Stomach (tissue), 9 donors: ENCODE measurements around the gene LTO1. TPM values are rescaled to one million over a fixed set of nuclear protein-coding genes. Genes with fewer than 3 reads are reported as not detected.

Experiments used
- DNase-seq, 2 donors: peaks; one replicate each; pipeline versions ENCODE4 v3.0.0 to v3.0.0-alpha.2; 2013 to 2019
- H3K27ac ChIP-seq, 5 donors: fragments of 200-600 bp in 4 of 5; sonication (generic) in 4 of 5; one replicate each; pipeline ENCODE4 v1.5.1; 2013 to 2019; ENCODE audit warnings: mild to moderate bottlenecking in 1 of 5, moderate library complexity in 1 of 5
- H3K27me3 ChIP-seq, 3 donors: fragments of 200-600 bp; sonication (generic); one replicate each; pipeline ENCODE4 v1.5.1; 2017 to 2019; ENCODE audit warnings: mixed run types in 1 of 3
- H3K36me3 ChIP-seq, 4 donors: fragments of 200-600 bp; sonication (generic); 1 replicate in 3 of 4; 2 replicates in 1 of 4; pipeline ENCODE4 v1.5.1; 2016 to 2019
- H3K4me1 ChIP-seq, 4 donors: fragments of 200-600 bp; sonication (generic); one replicate each; pipeline ENCODE4 v1.5.1; 2016 to 2019
- H3K4me3 ChIP-seq, 4 donors: fragments of 200-600 bp; sonication (generic) in 3 of 4; one replicate each; pipeline ENCODE4 v1.5.1; 2016 to 2019; ENCODE audit warnings: mild to moderate bottlenecking in 1 of 4
- H3K9me3 ChIP-seq, 4 donors: fragments of 200-600 bp; sonication (generic); one replicate each; pipeline ENCODE4 v1.5.1; 2016 to 2019
- CTCF ChIP-seq, 7 experiments: fragments of 450-650 bp in 4 of 7; fragments of 200-600 bp in 3 of 7; sonication (generic) in 3 of 7; IDR thresholded peaks; one replicate each; pipeline ENCODE4 v1.5.1; 2016 to 2019; ENCODE audit warnings: antibody characterized with exemption in 7 of 7, control low read depth in 2 of 7, mild to moderate bottlenecking in 1 of 7
- EP300 ChIP-seq: sonication (generic); formaldehyde crosslinking; IDR thresholded peaks from one replicate; pipeline ENCODE4 v1.6.1; 2017; ENCODE audit warnings: antibody characterized with exemption
- POLR2A ChIP-seq, 4 donors: fragments of 450-650 bp; IDR thresholded peaks; one replicate each; pipeline ENCODE4 v1.6.1; 2016; ENCODE audit warnings: antibody characterized with exemption in 4 of 4, control low read depth in 2 of 4, mild to moderate bottlenecking in 1 of 4, moderate library complexity in 1 of 4
- POLR2AphosphoS5 ChIP-seq, 3 donors: sonication (generic); formaldehyde crosslinking; IDR thresholded peaks; one replicate each; pipeline ENCODE4 v1.6.1; 2016; ENCODE audit warnings: antibody characterized with exemption in 3 of 3
- WGBS, 5 donors: extraction: QIAGEN DNeasy Blood & Tissue Kit in 3 of 5; methylation state at CpG; one replicate each; pipeline versions ENCODE4 v1.1.5 to v1.1.7; 2013 to 2018; 5-methylcytosine and 5-hydroxymethylcytosine counted together
- intact Hi-C: fragments of 100-400 bp; cut with DNase I; formaldehyde crosslinking; loops from one replicate; pipeline ENCODE4 v1.15.1; 2023; ENCODE audit warnings: low total_unique reads
- polyA plus RNA-seq, 3 donors: library from polyadenylated mRNA; stranded (reverse); fragments of 200-250 nt; gene quantifications; one replicate each; pipeline ENCODE4 v1.2.3, GENCODE V29; 2013
- total RNA-seq, 5 donors: library from RNA; depleted of rRNA; stranded (reverse); fragments of >200 nt; gene quantifications; one replicate each; pipeline versions ENCODE4 v1.1.0 to v1.2.3, GENCODE V29; 2014 to 2016
- donor health status: healthy with polysubstance abuse.
- donor health status: Bipolar disorder and iron deficiency.
- donor health status: healthy.

The LTO1 gene
- total and polyA plus RNA-seq, 8 donors, result 2.3 to 107 (median 23.3) TPM

- Histone ChIP-seq H3K4me3 (no peak overlapping the region), H3K36me3 (peaks cover 0 to 33% (median 28%) of the 10 kb centered on the region in 4 donors), H3K9me3 (no peaks in the 10 kb centered on the region), H3K27me3 (no peaks in the 10 kb centered on the region), H3K27ac (no peak overlapping the region), H3K4me1 (peaks cover 0 to 11% (median 8%) of the 10 kb centered on the region in 4 donors)
- 46 to 64% (median 53%) methylated on average over 19 to 27 of the region's 27 CpGs for WGBS, 5 donors
- no peak for TF ChIP-seq EP300
- no peak for TF ChIP-seq POLR2A (IDR thresholded peaks at IDR 0.05)
- no peak for TF ChIP-seq POLR2AphosphoS5 (IDR thresholded peaks at IDR 0.05)
- no peak for TF ChIP-seq CTCF (IDR thresholded peaks at IDR 0.05)
- DNase-seq, result peak in 1 of 2 donors; percentile 54
- intact Hi-C loops, result no loop called here
Measured at GRCh38 chr11:69657911-69658625, 17.1 kb downstream of the LTO1 start.

- Histone ChIP-seq H3K4me3 (no peak overlapping the region), H3K4me1 (peaks cover 0 to 11% (median 8%) of the 10 kb centered on the region in 4 donors), H3K27me3 (no peaks in the 10 kb centered on the region), H3K9me3 (no peaks in the 10 kb centered on the region), H3K36me3 (peaks cover 0 to 37% (median 28%) of the 10 kb centered on the region in 4 donors), H3K27ac (no peak overlapping the region)
- TF ChIP-seq POLR2A (IDR thresholded peaks at IDR 0.05) (no peak), POLR2AphosphoS5 (IDR thresholded peaks at IDR 0.05) (no peak), EP300 (no peak), CTCF (IDR thresholded peaks at IDR 0.05) (no peak)
- 83 to 88% (median 86%) methylated on average over 14 of the region's 14 CpGs for WGBS, 5 donors
- intact Hi-C loops, result no loop called here
- DNase-seq, result no peak
Measured at GRCh38 chr11:69657456-69657910, 17.7 kb downstream of the LTO1 start.

GRCh38 chr11:69656536-69657455 lies 18.4 kb downstream of the LTO1 start:
- Histone ChIP-seq H3K27ac (no peak overlapping the region), H3K36me3 (peaks cover 4 to 38% (median 32%) of the 10 kb centered on the region in 4 donors), H3K4me1 (peaks cover 0 to 11% (median 8%) of the 10 kb centered on the region in 4 donors), H3K4me3 (no peak overlapping the region), H3K27me3 (no peaks in the 10 kb centered on the region), H3K9me3 (no peaks in the 10 kb centered on the region)
- TF ChIP-seq CTCF (IDR thresholded peaks at IDR 0.05) (no peak), POLR2A (IDR thresholded peaks at IDR 0.05) (no peak), POLR2AphosphoS5 (IDR thresholded peaks at IDR 0.05) (no peak), EP300 (no peak)
- intact Hi-C loops, result no loop called here
- 80 to 87% (median 82%) methylated on average over 20 of the region's 20 CpGs for WGBS, 5 donors
- no peak for DNase-seq
